Measurements from ENCODE around the gene RPL27.
A peak's percentile ranks its signal among the peaks of the same experiment; 100 is the strongest.

DNA sequence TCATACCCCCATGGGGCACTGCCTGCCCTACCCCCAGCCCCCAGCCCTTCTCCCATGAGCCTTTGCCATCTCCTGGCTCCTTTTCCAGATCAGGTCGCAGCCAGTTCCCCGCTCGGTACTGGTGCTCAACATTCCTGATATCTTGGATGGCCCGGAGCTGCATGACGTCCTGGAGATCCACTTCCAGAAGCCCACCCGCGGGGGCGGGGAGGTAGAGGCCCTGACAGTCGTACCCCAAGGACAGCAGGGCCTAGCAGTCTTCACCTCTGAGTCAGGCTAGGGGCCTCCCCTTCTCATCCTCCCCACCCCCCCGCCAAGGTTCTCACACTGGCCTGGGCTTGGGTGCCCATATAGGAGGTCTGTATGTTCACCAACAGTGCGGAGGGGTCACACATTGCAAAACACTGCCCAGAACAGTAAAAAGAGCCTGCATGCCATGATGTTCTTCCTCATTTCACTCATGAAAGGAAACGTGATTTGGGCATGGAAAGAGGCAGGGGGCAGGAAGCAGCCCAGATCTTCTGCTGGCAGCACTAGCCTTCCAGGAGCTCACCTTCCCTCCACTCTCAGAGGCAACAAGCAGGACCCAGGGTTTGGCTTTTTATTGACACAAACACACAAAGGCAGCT lies 15.9 kb downstream of the RPL27 start:
- TF ChIP-seq GABPA (IDR thresholded peaks at IDR 0.05; ENCODE audit: low read depth) (no peak), POLR2AphosphoS5 (IDR thresholded peaks at IDR 0.05; ENCODE audit: low read depth) (peak; percentile 60), SPI1 (IDR thresholded peaks at IDR 0.05; ENCODE audit: borderline replicate concordance, low read depth) (peak; percentile 41; the same call in 1 of the 2 replicates)
- TF ChIP-seq, protein P1, sequence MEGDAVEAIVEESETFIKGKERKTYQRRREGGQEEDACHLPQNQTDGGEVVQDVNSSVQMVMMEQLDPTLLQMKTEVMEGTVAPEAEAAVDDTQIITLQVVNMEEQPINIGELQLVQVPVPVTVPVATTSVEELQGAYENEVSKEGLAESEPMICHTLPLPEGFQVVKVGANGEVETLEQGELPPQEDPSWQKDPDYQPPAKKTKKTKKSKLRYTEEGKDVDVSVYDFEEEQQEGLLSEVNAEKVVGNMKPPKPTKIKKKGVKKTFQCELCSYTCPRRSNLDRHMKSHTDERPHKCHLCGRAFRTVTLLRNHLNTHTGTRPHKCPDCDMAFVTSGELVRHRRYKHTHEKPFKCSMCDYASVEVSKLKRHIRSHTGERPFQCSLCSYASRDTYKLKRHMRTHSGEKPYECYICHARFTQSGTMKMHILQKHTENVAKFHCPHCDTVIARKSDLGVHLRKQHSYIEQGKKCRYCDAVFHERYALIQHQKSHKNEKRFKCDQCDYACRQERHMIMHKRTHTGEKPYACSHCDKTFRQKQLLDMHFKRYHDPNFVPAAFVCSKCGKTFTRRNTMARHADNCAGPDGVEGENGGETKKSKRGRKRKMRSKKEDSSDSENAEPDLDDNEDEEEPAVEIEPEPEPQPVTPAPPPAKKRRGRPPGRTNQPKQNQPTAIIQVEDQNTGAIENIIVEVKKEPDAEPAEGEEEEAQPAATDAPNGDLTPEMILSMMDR (IDR thresholded peaks at IDR 0.05; ENCODE audit: insufficient read depth, low read length): no peak
